Stimulated activated CD4-positive, alpha-beta T cell treated with anti-CD3 and anti-CD28 coated beads, Interleukin-1b, Interleukin-23, amount 100 ng/mL, for 48 hours (primary cell): ENCODE results near the gene SPRYD7.
A peak's percentile ranks its signal among the peaks of the same experiment; 100 is the strongest.
"Not testable (repeated sequence)": the region's sequence is repeated elsewhere in the genome, so short reads cannot be mapped to it uniquely, and the experiment has no call there.

Experiments used
- DNase-seq: peaks from one replicate; pipeline ENCODE4 v3.0.0-alpha.2; 2020

SPRYD7 gene, protein sequence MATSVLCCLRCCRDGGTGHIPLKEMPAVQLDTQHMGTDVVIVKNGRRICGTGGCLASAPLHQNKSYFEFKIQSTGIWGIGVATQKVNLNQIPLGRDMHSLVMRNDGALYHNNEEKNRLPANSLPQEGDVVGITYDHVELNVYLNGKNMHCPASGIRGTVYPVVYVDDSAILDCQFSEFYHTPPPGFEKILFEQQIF

DNA sequence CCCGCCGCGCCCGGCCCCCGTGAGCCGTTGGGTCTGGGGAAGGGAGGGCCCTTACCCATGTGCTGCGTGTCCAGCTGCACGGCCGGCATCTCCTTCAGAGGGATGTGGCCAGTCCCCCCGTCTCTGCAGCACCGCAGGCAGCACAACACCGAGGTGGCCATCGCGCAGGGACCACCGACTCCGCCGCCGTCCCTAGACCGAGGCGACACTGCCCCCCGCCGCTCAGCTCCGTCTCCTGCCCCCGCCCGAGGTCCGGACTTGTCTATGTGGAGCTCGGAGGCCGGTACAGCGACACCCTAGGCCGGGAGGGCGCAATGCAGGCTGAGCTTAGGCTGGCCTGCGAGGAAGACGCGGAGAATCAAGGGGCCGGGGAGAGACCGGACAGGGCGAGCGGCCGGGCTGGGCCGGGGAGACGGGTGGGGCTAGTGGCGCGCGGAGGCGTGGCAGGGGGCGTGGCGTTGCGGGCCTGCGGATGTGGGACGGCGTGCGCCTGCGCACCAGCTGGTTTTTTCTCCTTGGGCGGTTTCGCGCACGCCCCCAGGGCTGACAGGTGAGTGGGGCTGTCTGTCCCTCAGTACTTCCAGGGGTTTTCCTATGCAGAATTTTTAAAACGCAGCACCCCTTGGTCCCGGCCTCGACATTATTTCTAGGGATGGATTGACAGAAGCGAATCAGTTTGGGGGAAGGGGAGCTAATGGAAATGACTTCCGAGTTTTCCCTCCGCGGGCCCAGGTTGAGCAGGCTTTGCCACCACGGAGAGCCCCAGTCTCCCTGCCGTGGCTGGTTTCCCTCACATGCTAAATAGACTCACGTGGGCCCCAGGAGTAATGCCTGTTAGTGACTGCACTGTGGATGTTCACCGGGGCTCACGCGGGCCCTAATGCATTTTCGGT, at the start of gene SPRYD7:
TSS of gene SPRYD7 (minus strand) at position 266 of the 893 bp plus-strand sequence. CDS start at position 161, 105 bp downstream.
- DNase-seq: peak; percentile 94

DNA sequence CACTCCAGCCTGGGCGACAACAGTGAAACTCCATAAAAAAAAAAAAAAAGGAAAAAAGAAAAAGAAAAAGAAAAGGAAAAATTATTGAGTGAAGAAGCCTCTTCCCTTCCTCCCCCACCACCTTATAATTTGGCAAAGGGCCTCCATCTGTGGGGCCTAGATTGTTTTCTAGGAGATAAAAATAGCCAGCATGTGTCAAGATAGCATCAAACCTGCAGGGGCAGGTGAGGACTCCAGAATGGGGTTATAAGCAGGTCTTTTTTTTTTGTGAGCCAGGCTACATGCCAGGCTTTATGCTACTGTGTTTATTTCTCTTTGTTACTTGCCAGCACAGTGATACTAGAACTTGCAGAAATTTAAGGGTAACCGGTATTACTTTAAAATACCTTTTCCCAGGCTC, 49.0 kb upstream of the SPRYD7 start:
- DNase-seq: no peak

DNA sequence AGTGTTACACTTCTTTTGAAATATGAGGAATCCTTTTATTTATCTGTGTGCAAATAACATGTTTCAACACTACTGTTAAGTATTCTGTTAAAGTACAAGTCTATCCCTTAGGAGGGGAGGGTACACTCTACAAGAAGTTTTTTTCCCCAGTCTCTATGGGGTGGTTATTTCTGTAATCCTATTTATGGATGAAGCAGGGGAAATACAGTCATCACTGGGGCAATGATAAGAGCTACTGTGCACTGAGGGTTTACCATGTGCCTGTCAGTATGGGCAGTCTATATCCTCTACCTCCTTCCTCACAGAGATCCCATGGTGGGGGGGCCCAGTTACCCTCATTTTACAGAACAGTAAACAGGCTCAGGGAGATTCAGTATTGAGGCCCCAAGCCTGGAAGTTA, 44.1 kb upstream of the SPRYD7 start:
- no peak for DNase-seq

DNA sequence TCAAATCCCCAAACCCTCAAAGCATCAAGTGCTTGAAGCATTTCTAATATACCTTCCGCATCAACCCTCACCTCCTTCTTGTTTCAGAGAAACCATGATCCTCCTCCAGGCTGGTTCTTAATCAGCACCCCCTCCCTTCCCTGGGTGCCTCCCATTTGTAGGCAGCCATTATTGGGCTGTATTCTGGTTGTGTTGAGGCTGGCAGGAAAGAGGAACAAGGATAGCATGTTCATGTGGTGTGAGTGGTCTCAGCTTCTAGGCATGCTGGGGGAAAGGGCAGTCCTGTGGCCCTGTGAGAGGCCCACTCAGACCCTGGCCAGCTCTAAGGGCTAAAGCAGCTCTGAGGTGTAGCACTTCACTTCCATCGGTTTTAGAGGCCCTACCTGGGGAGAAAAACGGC, 41.9 kb upstream of the SPRYD7 start:
- no peak for DNase-seq

DNA sequence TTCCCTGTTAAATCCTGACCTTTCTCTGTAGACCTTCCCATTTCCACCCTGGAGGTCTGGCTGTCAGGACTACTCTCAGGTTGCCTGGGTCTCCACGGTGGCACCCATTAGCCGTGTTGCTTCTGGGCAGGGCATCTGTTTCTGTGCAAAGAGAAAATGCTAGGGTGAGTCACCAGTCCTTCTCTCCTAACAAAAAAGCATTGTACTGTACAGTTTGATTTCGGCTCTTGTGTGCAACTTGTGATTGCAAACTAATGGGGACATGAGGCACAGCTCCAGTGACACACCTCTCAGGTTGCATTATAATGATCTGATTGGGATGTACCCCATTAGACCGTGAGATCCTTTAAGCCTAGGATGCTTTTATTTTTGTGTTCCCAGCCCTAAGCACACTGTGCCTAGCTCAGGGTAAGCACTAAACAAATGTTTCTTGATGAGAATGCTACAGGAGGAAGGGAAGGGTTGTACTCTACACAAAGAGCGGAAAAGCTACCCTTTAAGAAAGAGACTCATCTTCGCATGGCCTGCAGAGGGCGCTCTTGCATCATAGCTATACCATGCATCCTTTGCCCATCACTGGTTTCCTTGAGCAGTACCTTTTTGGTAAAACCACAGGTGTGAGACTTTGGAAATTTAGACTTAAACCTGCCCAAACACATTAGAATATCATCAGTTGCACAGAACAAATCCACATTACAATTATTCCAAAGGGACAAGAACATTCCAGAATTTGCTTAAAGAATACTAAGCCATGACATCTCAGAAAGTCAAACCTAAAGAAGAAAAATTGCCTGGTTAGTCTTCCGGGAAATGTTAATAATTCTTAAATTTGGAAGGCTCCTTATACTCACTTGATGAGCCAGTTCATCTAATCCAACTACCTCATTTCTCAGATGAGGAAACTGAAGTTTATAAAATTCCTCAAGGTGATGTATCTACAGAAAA, 40.4 kb upstream of the SPRYD7 start:
- DNase-seq: peak; percentile 67

DNA sequence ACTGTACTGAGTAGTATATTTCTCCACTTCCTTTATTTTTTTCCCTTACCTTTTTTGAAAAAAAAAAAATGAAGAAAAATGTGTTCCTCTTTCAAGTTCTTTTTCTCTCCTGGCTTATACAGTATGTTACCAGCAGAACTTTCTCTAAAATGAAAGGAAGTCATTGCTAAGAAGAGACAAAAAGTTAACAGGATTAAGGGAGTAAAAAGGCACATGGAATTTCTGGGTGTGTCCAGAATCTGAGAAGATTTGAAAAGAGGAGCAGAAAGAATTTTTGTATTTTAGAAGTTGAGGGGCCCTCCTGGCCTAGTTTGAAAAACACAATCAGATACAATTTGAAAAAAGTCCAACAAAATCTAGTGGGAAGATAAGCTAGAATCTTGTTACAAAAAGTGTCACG, 39.7 kb upstream of the SPRYD7 start:
- no peak for DNase-seq

DNA sequence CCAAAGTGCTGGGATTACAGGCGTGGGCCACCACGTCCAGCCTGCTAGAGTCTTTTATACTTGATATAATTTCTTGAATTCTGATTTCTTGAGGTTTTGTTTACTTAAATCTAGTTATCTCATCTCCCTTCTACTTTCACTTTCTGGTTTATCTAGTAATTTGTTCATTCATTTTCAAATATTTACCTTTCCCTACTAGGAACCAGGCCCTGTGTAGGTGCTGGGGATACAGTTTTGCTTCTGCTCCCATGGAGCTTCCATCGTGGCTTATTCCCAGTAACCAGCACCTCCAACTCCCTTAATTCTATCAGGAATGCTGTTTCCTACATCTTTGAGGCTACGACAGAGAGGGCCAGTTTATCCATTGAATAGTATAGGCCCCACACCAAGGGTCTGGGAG, 36.6 kb upstream of the SPRYD7 start:
- DNase-seq: no peak

DNA sequence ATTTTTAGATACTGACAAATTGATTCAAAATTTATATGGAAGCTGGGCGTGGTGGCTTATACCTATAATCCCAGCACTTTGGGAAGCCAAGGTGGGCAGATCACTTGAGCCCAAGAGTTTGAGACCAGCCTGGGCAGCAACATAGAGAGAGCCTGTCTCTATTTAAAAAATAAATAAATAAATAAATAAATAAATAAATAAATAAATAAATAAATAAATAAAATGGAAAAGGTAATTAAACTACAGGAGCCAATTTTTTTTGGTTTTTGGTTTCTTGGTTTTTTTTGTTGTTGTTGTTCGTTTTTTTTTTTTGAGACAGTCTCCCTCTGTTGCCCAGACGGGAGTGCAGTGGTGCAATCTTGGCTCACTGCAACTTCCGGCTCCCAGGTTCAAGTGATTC, 31.3 kb upstream of the SPRYD7 start:
- DNase-seq: no peak

DNA sequence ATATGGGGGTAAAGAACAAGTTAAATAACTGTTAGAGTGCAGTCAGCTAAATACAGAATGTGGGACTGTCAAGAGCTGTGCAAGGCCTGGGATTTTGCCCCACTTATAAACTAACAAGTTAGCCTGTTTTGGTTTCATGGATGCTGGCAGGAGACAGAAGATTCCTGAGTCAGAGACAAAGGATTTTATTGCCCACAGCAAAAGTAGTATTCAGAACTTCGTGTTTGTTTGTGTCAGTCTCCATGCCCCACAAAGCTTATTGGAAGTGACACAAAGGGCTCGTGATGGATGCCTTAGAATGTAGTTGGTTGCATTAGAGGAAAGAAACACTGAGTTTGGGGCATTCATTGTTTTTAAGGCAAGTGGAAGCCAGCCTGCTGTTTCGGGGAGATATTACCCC, 22.2 kb upstream of the SPRYD7 start:
- no peak for DNase-seq

DNA sequence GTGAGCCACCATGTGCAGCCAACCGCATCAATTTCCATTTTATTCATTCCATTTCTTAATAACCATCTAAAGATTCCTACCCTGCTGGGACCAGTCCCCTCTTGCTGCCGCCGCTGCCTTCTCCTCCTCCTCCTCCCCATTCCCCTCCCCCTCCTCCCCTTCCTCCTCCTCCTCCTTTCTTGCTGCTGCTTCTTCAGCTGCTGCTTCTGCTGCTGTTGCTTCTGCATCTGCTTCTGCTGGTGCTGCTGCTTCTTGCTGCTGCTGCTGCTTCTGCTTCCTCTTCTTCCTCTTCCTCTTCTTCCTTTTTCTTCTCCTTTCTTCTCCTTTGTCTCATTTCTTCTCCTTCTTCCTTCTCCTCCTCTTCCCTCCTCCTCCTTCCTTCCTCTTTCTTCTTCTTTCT, 20.0 kb upstream of the SPRYD7 start:
- DNase-seq: no peak

DNA sequence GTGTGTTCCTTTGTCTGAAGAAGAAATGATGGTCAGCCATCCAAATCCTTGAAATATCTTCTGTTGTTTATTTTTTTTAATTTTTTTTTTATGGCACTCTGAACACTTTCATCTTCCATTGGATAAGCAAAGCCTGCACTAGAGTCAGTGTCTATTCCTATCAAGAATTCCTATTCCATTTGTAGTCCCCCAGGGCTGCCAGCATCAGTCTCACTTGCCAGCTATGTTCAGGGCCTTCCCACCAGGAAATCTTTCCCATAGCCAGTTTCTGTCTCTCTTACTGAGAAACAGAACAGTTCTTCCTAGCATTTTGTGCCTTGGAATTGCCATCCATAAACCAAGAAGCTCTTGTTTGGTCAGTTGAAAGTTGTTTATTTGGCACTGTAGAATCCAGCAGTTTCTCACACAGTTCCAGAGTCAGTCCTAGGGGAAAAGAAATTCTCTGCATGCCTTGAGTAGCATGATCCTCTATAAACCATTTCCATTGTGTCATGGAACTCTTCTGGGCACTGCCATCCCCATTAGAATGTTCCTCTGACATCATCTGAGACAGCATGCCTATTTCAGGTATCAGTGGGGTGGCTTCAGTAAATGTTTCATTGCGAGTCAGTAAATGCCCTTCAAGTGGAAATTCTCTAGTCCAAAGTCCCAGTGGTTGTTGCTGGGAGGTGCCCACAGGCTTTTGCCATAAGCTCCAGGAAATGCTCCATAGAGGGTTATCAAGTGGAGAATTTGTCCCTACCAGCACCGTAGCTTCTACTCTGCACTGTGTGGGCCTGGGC, 18.7 kb upstream of the SPRYD7 start:
- DNase-seq: no peak

DNA sequence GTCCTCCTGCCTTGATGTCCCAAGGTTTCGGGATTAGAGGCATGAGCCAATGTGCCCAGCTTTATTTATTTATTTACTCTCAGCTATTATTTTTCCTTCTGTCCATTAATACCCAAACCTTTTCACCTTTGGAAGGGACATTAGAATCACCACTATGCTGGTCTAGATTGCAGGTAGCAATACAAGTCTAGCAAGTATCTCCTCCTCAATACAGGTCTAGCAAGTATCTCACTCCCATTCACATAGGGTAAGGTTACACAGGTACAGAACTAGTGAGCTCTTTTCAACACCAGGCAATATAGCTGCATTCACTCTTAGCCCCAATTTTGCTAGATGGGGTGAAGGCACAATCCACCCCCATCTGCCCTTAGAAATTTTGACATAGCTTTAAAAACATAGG, 17.4 kb upstream of the SPRYD7 start:
- DNase-seq: no peak

DNA sequence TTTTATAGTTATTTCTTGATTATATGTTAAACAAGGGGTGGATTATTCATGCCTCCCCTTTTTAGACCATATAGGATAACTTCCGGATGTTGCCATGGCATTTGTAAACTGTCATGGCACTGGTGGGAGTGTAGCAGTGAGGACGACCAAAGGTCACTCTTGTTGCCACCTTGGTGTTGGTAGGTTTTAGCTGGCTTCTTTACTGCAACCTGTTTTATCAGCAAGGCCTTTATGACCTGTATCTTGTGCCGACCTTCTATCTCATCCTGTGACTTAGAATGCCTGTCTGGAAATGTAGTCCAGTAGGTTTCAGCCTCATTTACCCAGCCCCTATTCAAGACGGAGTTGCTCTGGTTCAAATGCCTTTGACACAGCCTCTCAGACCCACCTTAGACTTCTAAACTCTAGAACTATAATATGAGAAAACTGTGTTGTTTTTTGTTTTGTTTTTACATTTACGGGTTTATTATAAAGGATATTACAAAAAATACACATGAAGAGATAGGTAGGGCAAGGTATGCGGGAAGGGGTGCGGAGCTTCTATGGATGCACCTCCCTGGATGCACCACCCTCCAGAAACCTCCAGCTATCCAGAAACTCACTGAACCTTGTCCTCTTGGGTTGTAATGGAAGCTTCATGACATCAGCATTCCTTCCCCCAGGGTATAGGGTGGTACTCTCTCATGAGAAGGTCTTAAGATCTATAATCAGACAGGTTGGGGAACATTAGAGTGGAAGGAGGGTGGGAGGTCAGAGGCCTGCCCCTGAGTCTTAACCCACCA, 15.8 kb upstream of the SPRYD7 start:
- DNase-seq: no peak

DNA sequence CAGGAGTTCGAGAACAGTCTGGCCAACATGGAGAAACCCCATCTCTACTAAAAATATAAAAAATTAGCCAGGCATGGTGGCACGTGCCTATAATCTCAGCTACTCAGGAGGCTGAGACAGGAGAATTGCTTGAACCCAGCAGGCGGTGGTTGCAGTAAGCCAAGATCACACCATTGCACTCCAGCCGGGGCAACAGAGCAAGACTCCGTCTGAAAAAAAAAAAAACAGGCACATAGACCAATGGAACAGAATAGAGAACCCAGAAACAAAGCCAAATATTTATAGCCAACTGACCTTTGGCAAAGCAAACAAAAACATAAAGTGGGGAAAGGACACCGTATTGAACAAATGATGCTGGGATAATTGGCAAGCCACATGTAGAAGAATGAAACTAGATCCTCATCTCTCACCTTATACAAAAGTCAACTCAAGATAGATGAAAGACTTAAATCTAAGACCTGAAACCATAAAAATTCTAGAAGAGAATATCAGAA, 12.7 kb upstream of the SPRYD7 start:
- not testable (repeated sequence) for DNase-seq

DNA sequence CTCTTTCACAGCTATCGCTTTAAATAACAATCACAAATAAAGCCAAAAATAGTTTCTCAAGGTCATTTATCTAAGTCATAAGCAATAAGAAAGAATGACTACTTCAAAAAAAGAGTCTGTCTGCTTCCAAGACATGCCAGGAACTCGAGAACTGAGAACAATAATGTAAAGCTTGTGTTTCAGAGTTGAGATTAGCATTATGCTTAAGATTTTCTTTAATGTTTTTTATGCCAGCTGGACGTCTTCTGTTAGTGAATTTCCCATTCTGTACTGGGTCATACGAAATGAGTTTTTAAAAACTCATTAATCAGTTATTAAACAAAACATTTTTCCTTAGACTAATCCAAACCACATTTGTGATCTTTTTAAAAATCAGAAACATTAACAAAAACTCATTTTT, 3.2 kb upstream of the SPRYD7 start:
- no peak for DNase-seq

DNA sequence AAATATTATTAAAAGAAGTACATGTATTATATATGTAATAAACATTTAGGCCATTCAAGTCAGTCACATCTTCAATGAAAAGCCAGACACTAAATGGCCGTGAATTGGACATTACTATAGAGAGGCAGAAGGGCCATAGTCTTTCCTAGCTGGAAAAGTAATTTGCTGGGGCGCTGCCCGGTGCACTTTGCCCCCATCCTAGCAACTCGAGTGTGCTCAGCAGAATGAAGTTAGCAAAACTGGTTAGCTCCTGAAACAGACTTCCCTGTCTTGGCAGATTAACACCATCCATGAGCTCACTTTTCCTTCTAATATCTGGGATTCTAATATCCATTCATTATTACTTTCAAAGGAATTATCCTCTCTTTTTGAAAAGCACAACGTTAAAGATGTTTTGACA, 2.8 kb upstream of the SPRYD7 start:
- no peak for DNase-seq

DNA sequence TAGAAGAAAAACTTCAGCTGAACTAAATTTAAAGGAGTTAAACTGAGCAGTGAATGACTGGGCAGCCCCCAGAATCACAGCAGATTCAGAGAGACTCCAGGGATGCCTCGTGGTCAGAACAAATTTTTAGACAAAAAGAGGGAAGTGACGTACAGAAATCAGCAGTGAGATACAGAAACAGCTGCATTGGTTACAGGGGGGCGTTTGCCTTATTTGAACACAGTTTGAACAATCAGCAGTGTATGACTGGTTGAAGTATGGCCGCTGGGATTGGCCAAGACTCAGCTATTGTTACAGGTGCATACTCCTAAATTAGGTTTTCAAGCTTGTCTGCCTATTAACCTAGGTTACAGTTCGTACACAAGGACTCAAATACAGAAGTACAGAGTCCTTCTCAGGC, 2.2 kb upstream of the SPRYD7 start:
- DNase-seq: no peak

DNA sequence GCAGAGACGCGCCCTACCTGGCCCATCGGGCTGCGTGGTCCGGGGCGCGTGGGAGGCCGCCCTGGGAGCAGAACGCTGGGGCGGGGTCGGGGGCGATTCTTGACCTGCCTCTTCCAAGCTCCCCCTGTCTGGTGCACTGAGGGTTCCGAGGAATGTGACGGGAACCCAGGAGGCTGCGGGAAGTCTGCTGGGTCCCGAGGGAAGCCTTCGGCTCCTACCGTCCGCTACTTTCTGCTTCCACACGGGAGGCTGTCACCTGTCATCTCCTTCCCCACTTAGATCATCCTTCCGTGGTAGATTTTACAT, 781 bp upstream of the SPRYD7 start:
- no peak for DNase-seq

DNA sequence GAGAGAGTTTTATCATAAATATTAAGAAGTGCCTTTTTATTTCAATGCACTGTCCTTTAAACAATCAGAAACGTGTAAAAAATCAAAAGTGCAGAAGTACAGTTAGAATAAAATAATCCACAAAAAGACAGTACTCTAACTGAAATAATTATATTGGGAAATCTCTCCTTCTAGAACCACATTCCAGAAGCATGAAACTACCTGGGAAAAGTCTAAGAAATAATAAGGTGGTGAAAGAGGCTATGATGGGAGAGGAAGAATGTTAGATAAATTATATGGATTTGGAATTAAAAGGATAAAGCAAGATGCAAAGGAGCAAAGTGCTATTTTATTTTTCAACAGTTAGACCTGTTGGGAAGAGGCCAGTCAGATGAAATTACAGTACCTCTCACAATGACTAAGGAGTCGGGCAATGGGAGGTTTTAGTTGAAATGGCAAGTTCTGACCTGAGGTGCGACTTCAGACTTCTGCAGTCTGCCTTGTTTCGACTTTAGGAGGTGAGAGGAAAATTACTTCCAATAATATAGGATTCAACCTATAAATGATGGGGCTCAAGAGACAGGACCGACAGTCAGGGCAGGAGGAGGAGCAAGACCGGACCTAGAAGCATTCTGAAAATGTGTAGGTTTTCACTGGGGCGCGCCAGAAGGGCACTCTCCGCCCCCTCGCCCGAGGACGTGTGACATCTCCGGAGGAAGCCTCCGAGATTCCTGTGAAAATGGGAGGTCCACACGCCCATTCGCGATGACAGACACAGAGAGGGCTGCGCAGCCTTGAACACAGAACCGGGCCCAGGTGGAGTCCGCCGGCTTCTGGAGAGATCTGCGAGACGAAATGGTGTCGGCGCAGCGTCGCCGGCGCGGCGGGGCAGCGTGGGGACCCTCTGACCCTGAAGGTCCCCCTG, 717 bp downstream of the SPRYD7 start:
- peak; percentile 33 for DNase-seq

DNA sequence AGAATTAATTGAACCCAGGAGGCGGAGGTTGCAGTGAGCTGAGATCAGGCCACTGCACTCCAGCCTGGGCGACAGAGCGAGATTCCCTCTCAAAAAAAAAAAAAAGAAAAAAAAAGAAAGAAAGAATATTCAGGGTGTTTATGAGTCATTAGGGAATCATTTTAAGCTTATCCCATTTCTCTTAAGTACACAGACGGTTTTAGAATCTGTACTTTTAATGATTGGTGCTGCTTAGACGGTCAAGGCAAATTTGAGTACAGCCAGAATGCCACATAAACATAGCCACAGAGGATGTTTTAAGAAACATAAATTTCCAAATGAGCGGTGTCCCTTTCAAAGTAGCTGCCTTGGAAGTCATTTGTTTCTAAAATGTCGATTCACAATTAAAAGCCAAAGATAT, 2.6 kb downstream of the SPRYD7 start:
- no peak for DNase-seq

DNA sequence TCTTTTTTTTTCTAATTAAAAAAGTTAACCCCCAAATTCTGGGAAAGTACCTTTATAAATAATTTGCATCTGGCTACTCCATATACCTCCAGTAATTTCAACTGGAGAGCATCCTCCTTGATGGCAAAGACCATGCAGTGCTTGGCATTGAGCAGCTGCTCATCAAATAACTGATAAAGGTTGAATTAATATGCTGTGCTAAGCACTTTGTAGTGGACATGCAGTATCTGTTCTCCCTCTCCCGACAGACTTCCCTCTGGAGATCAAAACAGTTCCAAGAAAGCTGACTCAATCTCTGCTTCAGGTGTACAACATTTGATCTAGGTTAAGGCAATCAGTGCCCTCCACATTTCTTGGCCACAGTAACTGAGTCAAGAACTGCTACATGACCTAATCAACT, 3.3 kb downstream of the SPRYD7 start:
- no peak for DNase-seq
